Panc1 (cell line): ENCODE results near the gene PIGV.

ENCODE experiments used
- CTCF ChIP-seq: fragments of 450-650 bp; IDR thresholded peaks from 2 replicates; pipeline ENCODE4 v1.5.1; 2017; ENCODE audit warnings: mild to moderate bottlenecking
- POLR2AphosphoS5 ChIP-seq: IDR thresholded peaks from 2 replicates; pipeline ENCODE4 v1.6.1; 2012; ENCODE audit warnings: mild to moderate bottlenecking, low read depth, low read length, moderate library complexity
- SIN3A ChIP-seq: IDR thresholded peaks from 2 replicates; pipeline ENCODE4 v1.6.1; 2012; ENCODE audit warnings: low read depth, mild to moderate bottlenecking, low read length, moderate library complexity, borderline replicate concordance; ENCODE audit not compliant: insufficient read depth
- TCF7L2 ChIP-seq: IDR thresholded peaks from 2 replicates; pipeline ENCODE4 v1.6.1; 2011; ENCODE audit warnings: mild to moderate bottlenecking, low read depth, low read length, inconsistent platforms
- TF ChIP-seq, protein P1 (sequence below), 2 experiments: IDR thresholded peaks; 2 replicates each; pipeline ENCODE4 v1.6.1; 2011 to 2012; ENCODE audit warnings: low read depth in 2 of 2, control low read depth in 1 of 2, low read length in 1 of 2, mild to moderate bottlenecking in 1 of 2, moderate library complexity in 1 of 2; ENCODE audit not compliant: insufficient read depth in 1 of 2

GRCh38 chr1:26748351-26748750, 39.4 kb upstream of the PIGV start:
- TF ChIP-seq POLR2AphosphoS5 (no peak), CTCF (no peak), TCF7L2 (no peak), SIN3A (no peak)
- TF ChIP-seq, protein P1, sequence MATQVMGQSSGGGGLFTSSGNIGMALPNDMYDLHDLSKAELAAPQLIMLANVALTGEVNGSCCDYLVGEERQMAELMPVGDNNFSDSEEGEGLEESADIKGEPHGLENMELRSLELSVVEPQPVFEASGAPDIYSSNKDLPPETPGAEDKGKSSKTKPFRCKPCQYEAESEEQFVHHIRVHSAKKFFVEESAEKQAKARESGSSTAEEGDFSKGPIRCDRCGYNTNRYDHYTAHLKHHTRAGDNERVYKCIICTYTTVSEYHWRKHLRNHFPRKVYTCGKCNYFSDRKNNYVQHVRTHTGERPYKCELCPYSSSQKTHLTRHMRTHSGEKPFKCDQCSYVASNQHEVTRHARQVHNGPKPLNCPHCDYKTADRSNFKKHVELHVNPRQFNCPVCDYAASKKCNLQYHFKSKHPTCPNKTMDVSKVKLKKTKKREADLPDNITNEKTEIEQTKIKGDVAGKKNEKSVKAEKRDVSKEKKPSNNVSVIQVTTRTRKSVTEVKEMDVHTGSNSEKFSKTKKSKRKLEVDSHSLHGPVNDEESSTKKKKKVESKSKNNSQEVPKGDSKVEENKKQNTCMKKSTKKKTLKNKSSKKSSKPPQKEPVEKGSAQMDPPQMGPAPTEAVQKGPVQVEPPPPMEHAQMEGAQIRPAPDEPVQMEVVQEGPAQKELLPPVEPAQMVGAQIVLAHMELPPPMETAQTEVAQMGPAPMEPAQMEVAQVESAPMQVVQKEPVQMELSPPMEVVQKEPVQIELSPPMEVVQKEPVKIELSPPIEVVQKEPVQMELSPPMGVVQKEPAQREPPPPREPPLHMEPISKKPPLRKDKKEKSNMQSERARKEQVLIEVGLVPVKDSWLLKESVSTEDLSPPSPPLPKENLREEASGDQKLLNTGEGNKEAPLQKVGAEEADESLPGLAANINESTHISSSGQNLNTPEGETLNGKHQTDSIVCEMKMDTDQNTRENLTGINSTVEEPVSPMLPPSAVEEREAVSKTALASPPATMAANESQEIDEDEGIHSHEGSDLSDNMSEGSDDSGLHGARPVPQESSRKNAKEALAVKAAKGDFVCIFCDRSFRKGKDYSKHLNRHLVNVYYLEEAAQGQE (IDR thresholded peaks at IDR 0.05; ENCODE audit: insufficient read depth in 1 of 2, low read depth in 2 of 2, low read length in 1 of 2) = no peak
